Activated CD8-positive, alpha-beta T cell treated with anti-CD3 and anti-CD28 coated beads for 36 hours (primary cell): Measurements from ENCODE around the gene PEPD. TPM values are rescaled to one million over a fixed set of nuclear protein-coding genes. Genes with fewer than 3 reads are reported as not detected.

Source experiments
- ATAC-seq: fragments of 200-7000 bp; cut with Tn5 transposase; one replicate; pipeline ENCODE4 v1.10.0; 2021; ENCODE audit warnings: mild to moderate bottlenecking, moderate library complexity
- CTCF ChIA-PET: fragments of 350-600 bp; sonication (Branson Sonifier 250); formaldehyde crosslinking; loops from one replicate; lab custom pipeline; 2021; ENCODE audit warnings: antibody characterized with exemption; lab: Charles Lee
- POLR2A ChIA-PET: fragments of 350-600 bp; sonication (Branson Sonifier 250); formaldehyde crosslinking; loops from one replicate; lab custom pipeline; 2021; ENCODE audit warnings: antibody characterized with exemption; lab: Charles Lee
- DNase-seq: peaks from one replicate; pipeline ENCODE4 v3.0.0-alpha.2; 2020
- H3K27ac Mint-ChIP-seq: one replicate; pipeline ENCODE4 v1.8.0; 2021; ENCODE audit warnings: mild to moderate bottlenecking, mixed read lengths
- H3K27me3 Mint-ChIP-seq: one replicate; pipeline ENCODE4 v1.8.0; 2021; ENCODE audit warnings: mixed read lengths
- H3K36me3 Mint-ChIP-seq: one replicate; pipeline ENCODE4 v1.8.0; 2021; ENCODE audit warnings: low read depth, mixed read lengths
- H3K4me1 Mint-ChIP-seq: one replicate; pipeline ENCODE4 v1.8.0; 2021; ENCODE audit warnings: low read depth, mixed read lengths
- H3K4me3 Mint-ChIP-seq: one replicate; pipeline ENCODE4 v1.8.0; 2021; ENCODE audit warnings: mild to moderate bottlenecking, moderate library complexity, mixed read lengths
- H3K9me3 Mint-ChIP-seq: one replicate; pipeline ENCODE4 v1.8.0; 2021; ENCODE audit warnings: mixed read lengths
- intact Hi-C: fragments of 100-400 bp; cut with micrococcal nuclease; formaldehyde crosslinking; loops from one replicate; pipeline ENCODE4 v1.10.0; 2022
- total RNA-seq, 2 experiments: library from RNA; stranded (reverse); gene quantifications; one replicate each; pipeline ENCODE4 v1.2.3, GENCODE V29; 2021
- TF ChIP-seq, protein P1 (sequence below): fragments of 200-600 bp; IDR thresholded peaks from one replicate; pipeline ENCODE4 v1.8.0; 2022; ENCODE audit warnings: antibody characterized with exemption, mild to moderate bottlenecking

Gene PEPD
- total RNA-seq, 2 experiments from 2014 or later = 32.6 to 34.6 TPM

DNA sequence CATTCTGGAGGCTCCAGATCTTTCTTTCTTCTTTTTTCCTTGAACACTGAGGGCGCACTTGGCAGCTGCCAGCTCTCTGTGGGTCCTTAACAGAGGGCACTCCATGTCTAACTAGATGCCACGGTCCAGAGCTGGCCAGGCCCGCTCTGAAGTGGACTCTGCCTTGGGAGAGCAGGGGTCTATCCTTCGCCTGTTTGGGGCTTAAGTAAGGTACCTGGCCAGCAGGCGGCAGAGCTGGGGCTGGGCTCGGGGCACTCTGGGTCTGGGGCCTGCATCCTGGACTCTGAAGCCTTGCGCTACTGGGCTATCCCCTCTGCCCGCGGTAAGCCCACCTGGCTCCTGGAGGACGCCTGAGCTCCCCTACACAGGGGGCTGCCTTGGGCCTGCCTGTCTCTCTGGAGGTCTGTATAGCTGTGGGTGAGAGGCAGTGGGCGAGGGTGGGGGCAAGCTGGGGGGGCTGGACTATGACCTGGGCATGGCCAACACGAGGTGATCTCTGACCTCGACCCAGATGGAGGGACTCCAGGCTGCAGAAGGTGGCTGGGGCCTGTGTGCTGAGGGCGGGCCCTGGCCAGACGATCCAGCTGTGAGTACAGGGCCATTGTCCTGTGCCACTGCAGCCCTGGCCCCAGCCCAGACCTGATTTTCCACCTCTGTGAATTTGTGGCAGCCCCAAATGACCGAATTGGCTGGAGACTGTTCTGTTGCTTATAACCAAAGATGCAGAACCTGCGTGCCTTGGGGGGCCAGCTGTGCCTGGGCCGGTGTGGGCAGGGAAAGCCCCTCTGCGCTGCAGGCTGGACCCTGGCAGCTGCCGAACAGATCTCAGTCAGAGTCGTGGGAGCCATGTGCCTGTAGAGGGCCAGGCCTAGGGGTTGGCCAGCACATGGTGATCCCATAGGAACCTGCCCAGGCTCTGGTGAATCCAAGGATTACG, 121.6 kb downstream of the PEPD start:
- TF ChIP-seq, protein P1, sequence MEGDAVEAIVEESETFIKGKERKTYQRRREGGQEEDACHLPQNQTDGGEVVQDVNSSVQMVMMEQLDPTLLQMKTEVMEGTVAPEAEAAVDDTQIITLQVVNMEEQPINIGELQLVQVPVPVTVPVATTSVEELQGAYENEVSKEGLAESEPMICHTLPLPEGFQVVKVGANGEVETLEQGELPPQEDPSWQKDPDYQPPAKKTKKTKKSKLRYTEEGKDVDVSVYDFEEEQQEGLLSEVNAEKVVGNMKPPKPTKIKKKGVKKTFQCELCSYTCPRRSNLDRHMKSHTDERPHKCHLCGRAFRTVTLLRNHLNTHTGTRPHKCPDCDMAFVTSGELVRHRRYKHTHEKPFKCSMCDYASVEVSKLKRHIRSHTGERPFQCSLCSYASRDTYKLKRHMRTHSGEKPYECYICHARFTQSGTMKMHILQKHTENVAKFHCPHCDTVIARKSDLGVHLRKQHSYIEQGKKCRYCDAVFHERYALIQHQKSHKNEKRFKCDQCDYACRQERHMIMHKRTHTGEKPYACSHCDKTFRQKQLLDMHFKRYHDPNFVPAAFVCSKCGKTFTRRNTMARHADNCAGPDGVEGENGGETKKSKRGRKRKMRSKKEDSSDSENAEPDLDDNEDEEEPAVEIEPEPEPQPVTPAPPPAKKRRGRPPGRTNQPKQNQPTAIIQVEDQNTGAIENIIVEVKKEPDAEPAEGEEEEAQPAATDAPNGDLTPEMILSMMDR = no peak
- ChIA-PET POLR2A (no interaction called here), CTCF (no interaction called here)
- no peak for ATAC-seq
- DNase-seq = no peak
- intact Hi-C loops = loop anchor here (10.0 kb wide), 1 partner anchor 255 kb away; no protein-coding TSS in a partner anchor
- Mint-ChIP-seq H3K27ac (no peak overlapping the region), H3K36me3 (no peaks in the 10 kb centered on the region), H3K9me3 (no peaks in the 10 kb centered on the region), H3K4me1 (no peaks in the 10 kb centered on the region), H3K27me3 (no peaks in the 10 kb centered on the region), H3K4me3 (no peak overlapping the region)

DNA sequence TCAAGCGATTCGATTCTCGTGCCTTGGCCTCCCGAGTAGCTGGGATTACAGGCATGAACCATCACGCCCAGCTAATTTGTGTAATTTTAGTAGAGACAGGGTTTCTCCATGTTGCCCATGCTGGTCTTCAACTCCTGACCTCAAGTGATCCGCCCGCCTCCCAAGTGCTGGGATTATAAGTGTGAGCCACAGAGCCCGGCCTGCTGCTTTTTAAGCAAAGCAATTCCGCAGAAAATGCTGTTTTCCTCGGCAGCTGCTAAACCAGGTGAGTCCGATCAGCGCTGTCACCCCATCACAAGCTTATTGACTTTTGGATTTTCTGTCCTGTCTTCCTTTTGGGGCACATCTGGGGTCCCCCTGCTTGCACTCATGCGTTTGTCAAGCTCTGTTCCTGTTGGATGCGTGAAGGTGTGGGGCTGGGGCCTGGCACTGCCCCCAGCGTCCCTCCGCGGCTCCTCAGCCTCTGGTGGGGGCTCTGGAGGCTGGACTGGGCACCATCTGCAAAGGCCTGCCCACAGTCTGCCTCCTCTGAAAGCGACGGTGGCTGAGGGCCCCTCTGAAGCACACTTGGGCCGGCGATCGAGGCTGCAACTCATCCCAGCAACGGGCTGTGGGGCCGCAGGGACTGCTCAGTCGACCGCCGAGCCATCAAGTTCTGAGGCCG, 122.4 kb downstream of the PEPD start:
- CTCF ChIA-PET = interaction anchor here (0.9 kb wide), 1 partner anchor 17 kb away, joined by 3 read pairs; no protein-coding TSS in a partner anchor
- TF ChIP-seq, protein P1 = no peak
- intact Hi-C loops = no loop called here
- Mint-ChIP-seq H3K36me3 (no peaks in the 10 kb centered on the region), H3K4me1 (no peaks in the 10 kb centered on the region), H3K9me3 (no peaks in the 10 kb centered on the region), H3K27ac (no peak overlapping the region), H3K27me3 (no peaks in the 10 kb centered on the region), H3K4me3 (no peak overlapping the region)
- no peak for DNase-seq
- POLR2A ChIA-PET = no interaction called here
- ATAC-seq = no peak

DNA sequence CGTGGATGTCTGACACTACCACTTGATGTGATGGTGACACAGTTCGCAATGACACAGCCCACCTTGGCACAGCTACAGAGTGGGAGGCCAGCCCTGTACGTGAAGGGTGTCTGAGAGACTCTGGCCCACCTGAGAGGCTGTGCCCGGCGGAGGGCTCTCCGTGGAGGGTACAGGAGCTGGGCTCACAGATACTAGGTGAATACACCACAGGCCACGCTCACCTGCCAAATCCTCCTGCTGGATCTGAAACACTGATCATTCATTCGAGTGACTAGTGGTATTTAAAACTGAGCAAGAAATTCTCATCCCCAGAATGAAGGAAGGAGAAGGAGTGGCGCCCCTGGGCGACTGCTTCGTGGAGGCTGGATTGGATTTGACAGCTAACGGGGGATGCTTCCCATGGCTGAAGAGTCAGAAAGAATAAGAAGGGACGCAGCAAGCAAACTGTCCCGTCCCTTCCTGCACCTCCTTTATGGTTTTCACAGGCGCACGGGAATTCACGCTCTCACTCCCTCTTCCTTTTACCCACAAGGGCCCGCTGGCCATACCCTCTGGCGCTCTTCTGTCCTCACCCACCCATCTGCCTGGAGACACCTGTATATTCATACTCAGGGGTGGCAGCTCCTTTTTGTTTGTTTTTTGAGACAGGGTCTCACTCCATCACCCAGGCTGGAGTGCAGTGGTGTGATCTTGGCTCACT, 123.1 kb downstream of the PEPD start:
- ChIA-PET POLR2A (no interaction called here), CTCF (interaction anchor here (0.7 to 0.9 kb wide), 2 partner anchors 10 to 18 kb away, joined by 3 read pairs; no protein-coding TSS in a partner anchor)
- intact Hi-C loops = no loop called here
- ATAC-seq (no peak), DNase-seq (no peak)
- TF ChIP-seq, protein P1 = no peak
- Mint-ChIP-seq H3K27me3 (no peaks in the 10 kb centered on the region), H3K4me1 (no peaks in the 10 kb centered on the region), H3K27ac (no peak overlapping the region), H3K9me3 (no peaks in the 10 kb centered on the region), H3K36me3 (no peaks in the 10 kb centered on the region), H3K4me3 (no peak overlapping the region)

DNA sequence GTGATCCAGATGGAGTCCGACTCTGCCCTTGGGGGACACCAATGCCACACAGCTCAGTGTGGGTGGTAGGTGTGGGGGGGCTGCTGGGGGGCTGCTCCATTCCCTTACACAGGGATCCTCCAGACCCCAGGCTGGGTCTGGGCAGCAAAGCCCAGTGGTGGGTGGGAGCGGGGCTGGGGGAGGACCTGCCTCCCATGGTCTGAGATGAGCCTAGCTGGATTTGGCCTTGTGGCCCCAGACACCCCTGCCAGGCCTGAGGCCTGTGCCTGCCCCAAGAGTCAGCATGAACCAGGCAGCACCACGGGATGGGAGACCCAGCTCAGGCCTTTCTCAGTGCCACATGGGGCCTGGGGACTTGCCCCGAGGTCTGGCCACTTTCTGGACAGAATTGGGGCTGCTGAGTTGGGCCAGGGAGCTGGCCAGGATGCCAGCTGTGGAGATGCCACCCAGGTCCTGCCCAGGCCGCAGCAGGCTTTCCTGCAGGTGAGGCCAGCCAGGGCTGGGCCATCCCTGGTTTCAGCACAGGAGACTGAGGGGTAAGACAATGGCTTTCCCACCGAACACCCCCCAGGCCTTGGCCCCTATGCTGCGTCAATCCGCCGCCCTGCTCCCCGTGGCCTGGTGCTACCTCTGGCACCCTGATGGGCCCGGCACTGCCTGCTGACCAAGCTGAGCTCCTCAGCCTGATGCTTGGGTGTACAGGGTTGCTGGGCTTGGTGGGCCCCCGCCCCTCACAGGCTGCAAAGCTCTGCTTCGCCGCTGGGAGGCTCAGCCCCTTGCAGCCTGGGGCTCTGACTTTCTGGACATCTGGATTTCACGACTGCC, 123.8 kb downstream of the PEPD start:
- ChIA-PET POLR2A (no interaction called here), CTCF (interaction anchor here (0.7 kb wide), 1 partner anchor 11 kb away, joined by 3 read pairs; no protein-coding TSS in a partner anchor)
- H3K27me3 Mint-ChIP-seq = no peaks in the 10 kb centered on the region
- H3K4me1 Mint-ChIP-seq = no peaks in the 10 kb centered on the region
- ATAC-seq = no peak
- no peak for DNase-seq
- H3K9me3 Mint-ChIP-seq = no peaks in the 10 kb centered on the region
- intact Hi-C loops = no loop called here
- TF ChIP-seq, protein P1 = no peak
- H3K36me3 Mint-ChIP-seq = no peaks in the 10 kb centered on the region
- H3K27ac Mint-ChIP-seq = no peak overlapping the region
- no peak overlapping the region for H3K4me3 Mint-ChIP-seq
